GM21381 (cell line): ENCODE results near the gene MYBPC3.

Source experiments
- ATAC-seq: cut with Tn5 transposase; IDR thresholded peaks from one replicate; pipeline ENCODE4 v1.9.1; 2021; ENCODE audit warnings: mild to moderate bottlenecking, moderate library complexity; ENCODE audit not compliant: unreplicated experiment

The MYBPC3 gene

GRCh38 chr11:47352556-47352955 lies at the start of gene MYBPC3:
Gene MYBPC3 (minus strand): TSS chr11:47352702. CDS start chr11:47352647, 55 bp downstream.
- no peak for ATAC-seq

GRCh38 chr11:47400768-47401279 lies 48.3 kb upstream of the MYBPC3 start:
- peak; percentile 63 for ATAC-seq

GRCh38 chr11:47399860-47400767 lies 47.6 kb upstream of the MYBPC3 start:
- peak; percentile 52 for ATAC-seq

- no peak for ATAC-seq
Observed at GRCh38 chr11:47398551-47398950, 46.0 kb upstream of the MYBPC3 start.

GRCh38 chr11:47398011-47398410 lies 45.5 kb upstream of the MYBPC3 start:
- ATAC-seq = no peak

- ATAC-seq = no peak
Observed at GRCh38 chr11:47396049-47396320, 43.5 kb upstream of the MYBPC3 start.

- no peak for ATAC-seq
Observed at GRCh38 chr11:47395223-47396048, 42.9 kb upstream of the MYBPC3 start.

- peak; percentile 63 for ATAC-seq
Observed at GRCh38 chr11:47394322-47395222, 42.1 kb upstream of the MYBPC3 start.

- ATAC-seq = no peak
Observed at GRCh38 chr11:47394050-47394321, 41.5 kb upstream of the MYBPC3 start.

GRCh38 chr11:47393163-47394049 lies 40.9 kb upstream of the MYBPC3 start:
- ATAC-seq = no peak

GRCh38 chr11:47392546-47393162 lies 40.2 kb upstream of the MYBPC3 start:
- no peak for ATAC-seq

- no peak for ATAC-seq
Observed at GRCh38 chr11:47391711-47392432, 39.4 kb upstream of the MYBPC3 start.

GRCh38 chr11:47391077-47391583 lies 38.6 kb upstream of the MYBPC3 start:
- ATAC-seq = no peak

- no peak for ATAC-seq
Observed at GRCh38 chr11:47390422-47390760, 37.9 kb upstream of the MYBPC3 start.

GRCh38 chr11:47389577-47390421 lies 37.3 kb upstream of the MYBPC3 start:
- no peak for ATAC-seq

- ATAC-seq = no peak
Observed at GRCh38 chr11:47388697-47389576, 36.4 kb upstream of the MYBPC3 start.
